Measurements from ENCODE around the gene EPHB1. TPM values are rescaled to one million over a fixed set of nuclear protein-coding genes. Genes with fewer than 3 reads are reported as not detected.

EPHB1 gene
- total RNA-seq, 2 donors from 2014 or later, result 1.9 to 3.2 TPM

DNA sequence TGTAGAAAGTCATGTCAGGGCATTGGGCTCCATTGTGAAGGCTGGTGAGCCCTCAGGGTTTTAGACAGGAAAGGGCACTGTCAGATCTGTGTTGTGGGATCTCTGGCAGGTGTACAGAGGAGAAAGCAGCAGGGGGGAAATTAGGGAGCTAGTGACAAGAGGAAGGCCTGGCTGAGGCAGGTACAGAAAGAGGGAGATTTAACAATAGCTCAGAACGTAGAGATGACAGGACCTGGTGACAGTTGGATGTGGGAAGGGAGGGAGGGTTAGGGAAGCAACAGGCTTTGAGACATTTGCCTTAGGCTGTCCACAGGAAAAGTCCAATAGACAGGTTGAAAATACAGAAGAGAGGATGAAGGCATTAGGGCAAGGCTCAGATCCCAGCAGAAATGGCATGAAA, 288.1 kb downstream of the EPHB1 start:
- DNase-seq (ENCODE audit: low spot score), result no peak
- no peaks in the 10 kb centered on the region for H3K36me3 ChIP-seq
- H3K27ac ChIP-seq, result no peak overlapping the region
- H3K4me3 ChIP-seq, result no peak overlapping the region
- TF ChIP-seq, protein P1, sequence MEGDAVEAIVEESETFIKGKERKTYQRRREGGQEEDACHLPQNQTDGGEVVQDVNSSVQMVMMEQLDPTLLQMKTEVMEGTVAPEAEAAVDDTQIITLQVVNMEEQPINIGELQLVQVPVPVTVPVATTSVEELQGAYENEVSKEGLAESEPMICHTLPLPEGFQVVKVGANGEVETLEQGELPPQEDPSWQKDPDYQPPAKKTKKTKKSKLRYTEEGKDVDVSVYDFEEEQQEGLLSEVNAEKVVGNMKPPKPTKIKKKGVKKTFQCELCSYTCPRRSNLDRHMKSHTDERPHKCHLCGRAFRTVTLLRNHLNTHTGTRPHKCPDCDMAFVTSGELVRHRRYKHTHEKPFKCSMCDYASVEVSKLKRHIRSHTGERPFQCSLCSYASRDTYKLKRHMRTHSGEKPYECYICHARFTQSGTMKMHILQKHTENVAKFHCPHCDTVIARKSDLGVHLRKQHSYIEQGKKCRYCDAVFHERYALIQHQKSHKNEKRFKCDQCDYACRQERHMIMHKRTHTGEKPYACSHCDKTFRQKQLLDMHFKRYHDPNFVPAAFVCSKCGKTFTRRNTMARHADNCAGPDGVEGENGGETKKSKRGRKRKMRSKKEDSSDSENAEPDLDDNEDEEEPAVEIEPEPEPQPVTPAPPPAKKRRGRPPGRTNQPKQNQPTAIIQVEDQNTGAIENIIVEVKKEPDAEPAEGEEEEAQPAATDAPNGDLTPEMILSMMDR (IDR thresholded peaks at IDR 0.05), result no peak
- H3K4me1 ChIP-seq, result no peaks in the 10 kb centered on the region
- no peaks in the 10 kb centered on the region for H3K9me3 ChIP-seq
- no peaks in the 10 kb centered on the region for H3K27me3 ChIP-seq

DNA sequence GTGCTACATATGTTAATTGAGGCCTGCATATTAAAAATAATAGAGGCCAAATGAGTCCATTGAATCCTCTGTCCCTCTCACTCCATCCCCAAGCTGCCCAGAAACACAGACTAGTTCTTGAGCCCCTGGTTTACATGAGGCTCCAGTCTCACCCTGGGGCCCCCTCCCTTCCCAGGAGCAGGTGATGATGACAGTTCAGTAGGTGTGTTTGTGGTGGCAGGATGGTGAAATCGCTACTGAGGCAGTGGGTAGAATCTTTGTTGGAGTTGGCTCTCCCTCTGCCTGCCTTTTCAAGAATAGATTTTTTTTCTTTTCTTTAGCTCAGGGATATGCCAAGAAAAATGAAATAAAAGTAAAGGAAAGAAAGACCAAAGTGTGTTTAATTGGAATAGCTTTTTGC, 288.7 kb downstream of the EPHB1 start:
- no peaks in the 10 kb centered on the region for H3K36me3 ChIP-seq
- DNase-seq (ENCODE audit: low spot score), result no peak
- H3K27ac ChIP-seq, result no peak overlapping the region
- no peaks in the 10 kb centered on the region for H3K27me3 ChIP-seq
- H3K9me3 ChIP-seq, result no peaks in the 10 kb centered on the region
- H3K4me1 ChIP-seq, result no peaks in the 10 kb centered on the region
- no peak overlapping the region for H3K4me3 ChIP-seq
- TF ChIP-seq, protein P1 (IDR thresholded peaks at IDR 0.05), result no peak

DNA sequence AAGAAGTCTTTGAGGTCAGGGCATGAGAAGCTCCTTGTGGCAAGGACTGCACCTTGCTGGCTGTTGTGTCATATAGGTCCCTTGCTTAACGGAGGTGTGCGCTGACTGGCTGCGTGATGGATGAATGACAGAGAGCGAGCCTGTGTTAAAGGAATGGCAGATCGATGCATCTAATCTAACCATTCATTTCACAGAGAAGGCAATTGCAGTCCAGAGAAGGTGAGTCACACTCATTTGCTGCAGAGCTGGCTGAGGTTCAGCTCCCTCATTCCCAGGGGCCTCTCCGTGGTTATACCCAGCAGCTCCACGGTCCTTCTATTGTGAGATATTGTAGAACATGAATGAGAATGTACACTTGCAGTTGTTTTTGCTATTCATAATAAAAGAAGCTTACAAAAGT, 289.3 kb downstream of the EPHB1 start:
- TF ChIP-seq, protein P1 (IDR thresholded peaks at IDR 0.05), result no peak
- no peak overlapping the region for H3K4me3 ChIP-seq
- H3K27ac ChIP-seq, result no peak overlapping the region
- DNase-seq (ENCODE audit: low spot score), result no peak
- H3K27me3 ChIP-seq, result no peaks in the 10 kb centered on the region
- H3K36me3 ChIP-seq, result no peaks in the 10 kb centered on the region
- no peaks in the 10 kb centered on the region for H3K4me1 ChIP-seq
- no peaks in the 10 kb centered on the region for H3K9me3 ChIP-seq

DNA sequence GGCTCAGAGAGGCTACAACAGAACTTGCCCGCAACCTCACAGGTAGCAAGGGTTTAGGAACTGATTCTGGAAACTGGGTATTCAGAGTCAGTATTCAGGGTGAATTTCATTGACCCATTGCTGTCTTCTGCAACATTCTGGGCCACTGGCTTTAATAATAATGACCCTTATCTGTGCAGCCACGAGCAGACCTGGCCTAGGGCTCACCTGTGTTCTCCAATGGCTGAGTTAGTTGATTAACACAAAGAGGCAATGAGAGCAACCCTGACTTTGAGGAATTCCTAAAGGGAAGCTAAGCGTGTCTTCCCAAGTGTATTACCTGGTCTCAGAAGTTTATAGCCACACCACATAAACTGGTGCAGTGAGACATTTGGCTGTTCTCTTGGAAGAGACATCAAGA, 289.9 kb downstream of the EPHB1 start:
- Histone ChIP-seq H3K27ac (no peak overlapping the region), H3K36me3 (no peaks in the 10 kb centered on the region), H3K9me3 (no peaks in the 10 kb centered on the region), H3K4me1 (no peaks in the 10 kb centered on the region), H3K4me3 (no peak overlapping the region), H3K27me3 (no peaks in the 10 kb centered on the region)
- no peak for DNase-seq (ENCODE audit: low spot score)
- TF ChIP-seq, protein P1 (IDR thresholded peaks at IDR 0.05), result no peak

DNA sequence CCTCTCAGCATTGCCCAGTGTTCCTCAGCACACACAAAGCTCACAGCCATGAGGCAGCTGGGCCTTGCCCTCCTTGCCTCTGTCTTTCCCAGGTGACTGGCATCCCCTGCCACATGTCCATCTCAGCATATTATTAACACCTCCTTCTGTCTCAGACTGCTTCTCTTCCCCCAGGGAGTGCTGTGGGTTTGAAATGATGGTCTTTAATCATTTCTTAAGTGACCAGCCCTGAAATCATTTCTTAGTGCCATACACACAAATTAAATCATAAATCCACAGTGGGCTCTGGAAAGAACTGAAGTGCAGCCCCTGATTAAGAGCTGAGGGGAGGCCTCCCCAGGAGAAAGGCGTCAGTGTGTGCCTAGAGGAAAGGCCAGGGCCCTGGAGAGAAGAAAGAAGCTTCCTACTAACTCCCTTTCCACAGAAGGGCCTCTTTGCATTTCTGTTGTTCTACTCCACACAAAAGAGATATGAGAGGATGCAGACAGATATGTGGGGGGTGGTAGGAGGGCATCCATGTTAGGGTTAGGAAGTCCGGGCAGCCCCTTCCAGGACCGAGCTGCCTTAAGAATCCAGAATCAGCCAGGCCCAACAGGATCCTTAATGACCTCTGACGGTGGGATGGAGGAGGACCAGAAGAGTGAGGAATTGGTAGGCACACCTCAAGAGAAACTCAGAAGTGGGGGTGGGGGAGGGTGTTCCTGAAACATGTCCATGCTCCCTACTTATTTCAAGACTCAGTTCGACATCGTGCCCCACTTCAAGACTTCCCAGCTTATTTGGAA, 290.8 kb downstream of the EPHB1 start:
- no peaks in the 10 kb centered on the region for H3K36me3 ChIP-seq
- H3K9me3 ChIP-seq, result no peaks in the 10 kb centered on the region
- no peak overlapping the region for H3K27ac ChIP-seq
- H3K27me3 ChIP-seq, result no peaks in the 10 kb centered on the region
- no peaks in the 10 kb centered on the region for H3K4me1 ChIP-seq
- no peak overlapping the region for H3K4me3 ChIP-seq
- no peak for DNase-seq (ENCODE audit: low spot score)
- TF ChIP-seq, protein P1 (IDR thresholded peaks at IDR 0.05), result no peak

DNA sequence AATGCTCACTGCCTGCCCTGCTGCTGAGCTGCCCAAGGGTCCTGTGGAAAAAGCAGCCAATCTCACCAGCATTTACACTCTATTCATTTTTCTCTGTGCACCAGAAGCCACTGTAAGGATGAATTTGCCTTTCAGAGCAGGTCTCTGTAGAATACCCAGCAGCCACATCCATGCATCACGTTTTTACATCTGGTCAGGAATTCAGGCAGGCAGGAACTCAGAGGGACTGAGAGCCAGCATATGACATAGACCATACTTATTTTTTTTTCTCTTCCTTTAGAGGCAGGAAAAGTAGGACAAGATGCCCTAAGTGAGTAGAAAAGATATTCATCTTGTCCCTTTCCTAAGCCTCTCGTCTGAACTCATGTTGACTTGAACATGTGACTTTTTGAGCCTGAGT, 292.7 kb downstream of the EPHB1 start:
- Histone ChIP-seq H3K36me3 (no peaks in the 10 kb centered on the region), H3K4me1 (no peaks in the 10 kb centered on the region), H3K4me3 (no peak overlapping the region), H3K27me3 (no peaks in the 10 kb centered on the region), H3K27ac (no peak overlapping the region), H3K9me3 (no peaks in the 10 kb centered on the region)
- peak; percentile 30 for DNase-seq (ENCODE audit: low spot score)
- TF ChIP-seq, protein P1 (IDR thresholded peaks at IDR 0.05), result no peak

Data from right atrium auricular region (tissue), 2 donors.